ENCODE measurements around the gene WDR90.
A peak's percentile ranks its signal among the peaks of the same experiment; 100 is the strongest.

The WDR90 gene

DNA sequence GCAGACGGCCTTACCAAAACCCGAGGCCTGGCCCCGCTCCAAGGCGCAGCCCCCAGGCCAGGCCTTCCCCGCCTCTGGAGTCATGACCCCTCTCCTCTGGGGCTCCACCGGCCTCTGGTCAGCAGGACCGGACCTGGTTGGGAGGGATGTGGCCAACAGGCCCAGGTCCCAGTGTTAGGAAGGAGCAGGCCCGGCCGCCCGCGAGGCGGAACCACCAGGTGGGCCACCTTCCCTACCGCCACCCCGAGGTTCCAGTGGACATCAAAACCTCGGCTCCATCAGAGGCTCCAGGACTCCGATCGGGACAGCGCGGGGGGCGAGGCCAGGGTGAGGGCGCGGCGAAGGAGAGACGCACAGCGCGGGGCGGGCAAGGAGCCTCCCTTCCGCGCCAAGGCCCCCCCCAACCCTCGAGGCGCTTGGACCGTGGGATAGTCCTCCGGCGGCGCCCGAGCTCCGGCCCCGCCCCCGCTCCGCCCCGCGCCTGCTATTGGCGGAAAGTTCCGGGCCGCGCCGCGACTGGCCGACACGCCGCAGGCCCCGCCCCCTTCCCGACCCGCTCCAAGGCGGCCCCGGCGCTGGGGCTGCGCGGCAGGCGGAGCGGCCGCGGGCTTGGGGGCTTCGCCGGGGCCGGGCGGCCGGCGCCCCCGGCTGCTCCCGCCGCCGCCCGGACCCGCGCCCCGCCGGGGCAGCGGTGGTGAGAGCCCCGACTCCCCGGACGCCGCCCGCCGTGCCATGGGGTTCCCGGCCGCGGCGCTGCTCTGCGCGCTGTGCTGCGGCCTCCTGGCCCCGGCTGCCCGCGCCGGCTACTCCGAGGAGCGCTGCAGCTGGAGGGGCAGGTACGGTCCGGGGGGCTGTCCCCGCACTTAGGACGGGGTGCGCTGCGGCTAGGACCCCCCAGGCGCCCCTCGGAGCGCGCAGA lies 65.7 kb downstream of the WDR90 start, which contains the start of gene METRN:
METRN (plus strand) TSS at position 561 of the 919 bp plus-strand sequence; CDS start at position 733, 172 bp downstream.
- Mint-ChIP-seq H3K4me3 (peak within 1 kb of the TSS; percentile 50), H3K27ac (no peak within 1 kb of the TSS), H3K36me3 (ENCODE audit: low read depth) (no peaks in the 10 kb centered on the region), H3K4me1 (ENCODE audit: low read depth) (no peaks in the 10 kb centered on the region), H3K27me3 (ENCODE audit: low read depth) (peaks cover 33% of the 10 kb centered on the region), H3K9me3 (no peaks in the 10 kb centered on the region)

GRCh38 chr16:715477-716199 lies 66.5 kb downstream of the WDR90 start:
- Mint-ChIP-seq H3K4me3 (peak overlapping the region; percentile 50), H3K27ac (no peak overlapping the region), H3K27me3 (ENCODE audit: low read depth) (peaks cover 32% of the 10 kb centered on the region), H3K4me1 (ENCODE audit: low read depth) (peaks cover 4% of the 10 kb centered on the region), H3K36me3 (ENCODE audit: low read depth) (no peaks in the 10 kb centered on the region), H3K9me3 (no peaks in the 10 kb centered on the region)

DNA sequence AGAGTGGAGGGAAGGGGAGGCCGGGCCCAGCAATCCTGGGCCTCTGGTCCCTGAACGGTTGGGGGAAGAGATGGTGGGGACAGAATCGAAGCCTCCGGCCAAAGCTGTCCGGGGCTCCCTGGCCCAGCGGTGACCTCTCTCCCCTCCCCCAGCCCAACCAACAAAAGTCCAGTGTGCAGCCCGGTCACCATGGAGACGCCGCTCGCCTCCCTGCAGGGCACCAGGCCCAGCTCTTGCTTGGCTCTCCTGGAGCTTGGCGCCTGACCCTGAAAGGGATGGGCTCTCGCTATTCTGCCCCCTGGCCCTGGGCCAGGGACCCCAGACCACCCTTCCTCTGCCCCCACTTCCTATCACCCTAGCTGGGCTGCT lies 67.0 kb downstream of the WDR90 start:
- no peaks in the 10 kb centered on the region for H3K36me3 Mint-ChIP-seq (ENCODE audit: low read depth)
- no peak overlapping the region for H3K27ac Mint-ChIP-seq
- H3K9me3 Mint-ChIP-seq = no peaks in the 10 kb centered on the region
- peak overlapping the region; percentile 50 for H3K4me3 Mint-ChIP-seq
- H3K4me1 Mint-ChIP-seq (ENCODE audit: low read depth) = peaks cover 4% of the 10 kb centered on the region
- H3K27me3 Mint-ChIP-seq (ENCODE audit: low read depth) = peaks cover 32% of the 10 kb centered on the region

DNA sequence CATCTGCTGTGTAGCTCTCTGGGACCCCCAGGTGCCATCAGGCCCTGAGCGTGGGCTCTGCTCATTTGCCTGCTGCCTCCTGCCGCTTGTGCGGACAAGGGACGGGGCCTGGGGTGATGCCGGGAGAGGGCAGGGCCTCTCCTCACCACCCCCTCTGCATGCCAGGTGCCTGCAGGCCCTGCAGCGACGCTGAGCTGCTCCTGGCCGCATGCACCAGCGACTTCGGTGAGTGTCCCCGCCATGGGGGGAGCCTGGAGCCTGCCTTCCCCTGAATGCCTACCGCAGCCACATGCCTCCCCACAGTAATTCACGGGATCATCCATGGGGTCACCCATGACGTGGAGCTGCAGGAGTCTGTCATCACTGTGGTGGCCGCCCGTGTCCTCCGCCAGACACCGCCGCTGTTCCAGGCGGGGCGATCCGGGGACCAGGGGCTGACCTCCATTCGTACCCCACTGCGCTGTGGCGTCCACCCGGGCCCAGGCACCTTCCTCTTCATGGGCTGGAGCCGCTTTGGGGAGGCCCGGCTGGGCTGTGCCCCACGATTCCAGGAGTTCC lies 67.7 kb downstream of the WDR90 start:
- Mint-ChIP-seq H3K4me1 (ENCODE audit: low read depth) (peaks cover 4% of the 10 kb centered on the region), H3K36me3 (ENCODE audit: low read depth) (no peaks in the 10 kb centered on the region), H3K4me3 (no peak overlapping the region), H3K27me3 (ENCODE audit: low read depth) (peaks cover 32% of the 10 kb centered on the region), H3K9me3 (no peaks in the 10 kb centered on the region), H3K27ac (no peak overlapping the region)

Data from T-helper 1 cell treated with Interleukin-12 subunit alpha and Interleukin-12 subunit beta and Interleukin-4 antibody, amounts not matched to agents 30 μg/mL and 1 μg/mL, for 36 hours (primary cell).